Brain microvascular endothelial cell (primary cell): ENCODE data around the gene SLF1.

ENCODE experiments used
- DNase-seq: peaks from one replicate; pipeline ENCODE4 v3.0.0-alpha.2; 2020
- H3K27ac ChIP-seq: fragments of 250-450 bp; sonication (Bioruptor Pico); 2 replicates; pipeline ENCODE4 v1.5.1; 2020; ENCODE audit warnings: mild to moderate bottlenecking, moderate library complexity
- H3K27me3 ChIP-seq: fragments of 250-450 bp; sonication (Bioruptor Pico); replicated peaks from 2 replicates; pipeline ENCODE4 v1.5.1; 2020; ENCODE audit warnings: mild to moderate bottlenecking
- H3K36me3 ChIP-seq: fragments of 250-450 bp; sonication (Bioruptor Pico); replicated peaks from 2 replicates; pipeline ENCODE4 v1.5.1; 2020; ENCODE audit warnings: mild to moderate bottlenecking
- H3K4me3 ChIP-seq: 2 replicates; pipeline ENCODE4 v1.5.1; 2011; ENCODE audit warnings: low read depth, mild to moderate bottlenecking, control low read depth, low read length, moderate library complexity
- CTCF ChIP-seq: IDR thresholded peaks from 2 replicates; pipeline ENCODE4 v1.5.1; 2011; ENCODE audit warnings: low read depth, mild to moderate bottlenecking, moderate library complexity, low read length, control low read depth, inconsistent platforms; ENCODE audit errors: missing control alignments
- in situ Hi-C: cut with HindIII; loops from 2 replicates; pipeline ENCODE4 v1.10.0; 2017; ENCODE audit warnings: low sequenced_read_pairs, low pct_ligation_motif_present

Gene SLF1

GRCh38 chr5:94646758-94647157 lies 28.3 kb downstream of the SLF1 start:
- H3K36me3 ChIP-seq = no peaks in the 10 kb centered on the region
- no peak overlapping the region for H3K27ac ChIP-seq
- in situ Hi-C loops = no loop called here
- DNase-seq = no peak
- no peak overlapping the region for H3K4me3 ChIP-seq
- H3K27me3 ChIP-seq = no peaks in the 10 kb centered on the region
- no peak for TF ChIP-seq CTCF

GRCh38 chr5:94649874-94650273 lies 31.4 kb downstream of the SLF1 start:
- Histone ChIP-seq H3K36me3 (no peaks in the 10 kb centered on the region), H3K4me3 (no peak overlapping the region), H3K27ac (no peak overlapping the region), H3K27me3 (no peaks in the 10 kb centered on the region)
- in situ Hi-C loops = no loop called here
- no peak for DNase-seq
- TF ChIP-seq CTCF = no peak

GRCh38 chr5:94658272-94658671 lies 39.8 kb downstream of the SLF1 start:
- Histone ChIP-seq H3K27ac (no peak overlapping the region), H3K27me3 (no peaks in the 10 kb centered on the region), H3K4me3 (no peak overlapping the region), H3K36me3 (no peaks in the 10 kb centered on the region)
- no peak for TF ChIP-seq CTCF
- in situ Hi-C loops = no loop called here
- DNase-seq = no peak

- TF ChIP-seq CTCF = no peak
- in situ Hi-C loops = no loop called here
Measured at GRCh38 chr5:94660506-94660905, 42.0 kb downstream of the SLF1 start.

DNA sequence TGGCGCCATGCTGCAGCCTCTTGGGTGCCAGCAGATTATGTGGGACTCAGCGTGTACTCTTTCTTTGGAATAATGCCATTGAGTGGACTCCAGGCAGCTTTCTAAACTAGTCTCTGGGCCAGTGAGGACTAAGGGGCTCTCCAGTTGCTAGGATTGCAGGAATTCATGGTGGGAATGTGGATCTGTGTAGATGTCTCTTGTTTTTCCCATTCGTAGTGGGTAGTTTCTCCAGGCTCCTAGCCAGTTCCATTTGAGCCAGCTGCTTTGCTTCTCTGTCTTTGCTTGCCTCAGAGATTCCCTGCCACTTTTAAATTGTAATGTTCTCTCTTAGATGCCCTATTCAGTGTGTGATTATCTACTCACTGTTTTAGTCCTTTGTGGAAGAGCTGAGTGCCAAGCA lies 42.6 kb downstream of the SLF1 start:
- H3K27me3 ChIP-seq = no peaks in the 10 kb centered on the region
- TF ChIP-seq CTCF = no peak
- in situ Hi-C loops = no loop called here
- H3K27ac ChIP-seq = no peak overlapping the region
- DNase-seq = no peak
- H3K36me3 ChIP-seq = no peaks in the 10 kb centered on the region
- H3K4me3 ChIP-seq = no peak overlapping the region

More at GRCh38 chr5:94660506-94660905, 42.0 kb downstream of the SLF1 start:
- H3K27ac ChIP-seq = no peak overlapping the region
- no peaks in the 10 kb centered on the region for H3K36me3 ChIP-seq
- no peaks in the 10 kb centered on the region for H3K27me3 ChIP-seq
- DNase-seq = no peak
- H3K4me3 ChIP-seq = no peak overlapping the region

GRCh38 chr5:94667937-94668336 lies 49.5 kb downstream of the SLF1 start:
- Histone ChIP-seq H3K4me3 (no peak overlapping the region), H3K27ac (no peak overlapping the region), H3K27me3 (no peaks in the 10 kb centered on the region), H3K36me3 (no peaks in the 10 kb centered on the region)
- in situ Hi-C loops = no loop called here
- no peak for DNase-seq
- no peak for TF ChIP-seq CTCF
